D721Med (cell line): Measurements from ENCODE around the gene IER5.

ENCODE experiments used
- DNase-seq: peaks from one replicate; pipeline ENCODE4 v3.0.0; 2011; ENCODE audit warnings: low spot score; ENCODE audit not compliant: insufficient read length
- FAIRE-seq: peaks from 2 replicates; lab custom pipeline; 2011; peaks lifted over from hg19 to GRCh38; lab: Jason Lieb, UNC
- TF ChIP-seq, protein P1 (sequence below): IDR thresholded peaks from 2 replicates; pipeline ENCODE4 v1.5.1; 2012; ENCODE audit warnings: mild to moderate bottlenecking, control low read depth; ENCODE audit not compliant: insufficient read depth; ENCODE audit errors: missing control alignments

IER5 gene

DNA sequence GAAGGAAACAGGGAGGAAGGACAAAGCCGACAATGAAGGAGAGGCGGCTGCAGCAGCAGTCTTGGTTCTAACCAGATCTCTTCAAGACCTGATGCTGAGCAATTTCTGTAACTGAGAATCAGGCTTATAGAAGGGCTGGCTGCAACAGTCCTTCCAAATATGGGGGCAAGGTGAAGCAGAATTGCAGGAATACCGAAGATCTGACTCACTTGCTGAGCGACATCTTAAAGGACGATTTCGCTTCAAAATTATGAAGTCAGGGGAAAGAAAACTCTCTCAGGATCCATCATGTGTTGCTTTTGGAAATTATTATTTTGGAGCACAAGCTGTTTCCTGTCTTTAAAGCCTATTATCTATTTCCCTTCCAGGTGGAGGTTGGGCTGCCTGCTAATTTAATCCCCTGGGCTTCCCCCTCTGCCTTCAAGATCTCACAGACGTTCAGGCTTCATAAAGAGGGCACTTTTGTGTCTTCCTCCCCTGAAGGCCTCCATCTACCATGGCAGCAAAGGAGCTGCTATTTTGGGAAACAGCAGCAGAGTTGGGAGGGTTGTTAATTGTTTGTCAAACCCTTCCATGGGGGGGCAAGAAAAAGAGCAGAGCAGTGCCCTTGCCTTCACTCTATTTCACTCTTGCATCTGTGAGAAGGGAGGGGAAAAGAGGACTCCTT lies 10.8 kb upstream of the IER5 start:
- TF ChIP-seq, protein P1, sequence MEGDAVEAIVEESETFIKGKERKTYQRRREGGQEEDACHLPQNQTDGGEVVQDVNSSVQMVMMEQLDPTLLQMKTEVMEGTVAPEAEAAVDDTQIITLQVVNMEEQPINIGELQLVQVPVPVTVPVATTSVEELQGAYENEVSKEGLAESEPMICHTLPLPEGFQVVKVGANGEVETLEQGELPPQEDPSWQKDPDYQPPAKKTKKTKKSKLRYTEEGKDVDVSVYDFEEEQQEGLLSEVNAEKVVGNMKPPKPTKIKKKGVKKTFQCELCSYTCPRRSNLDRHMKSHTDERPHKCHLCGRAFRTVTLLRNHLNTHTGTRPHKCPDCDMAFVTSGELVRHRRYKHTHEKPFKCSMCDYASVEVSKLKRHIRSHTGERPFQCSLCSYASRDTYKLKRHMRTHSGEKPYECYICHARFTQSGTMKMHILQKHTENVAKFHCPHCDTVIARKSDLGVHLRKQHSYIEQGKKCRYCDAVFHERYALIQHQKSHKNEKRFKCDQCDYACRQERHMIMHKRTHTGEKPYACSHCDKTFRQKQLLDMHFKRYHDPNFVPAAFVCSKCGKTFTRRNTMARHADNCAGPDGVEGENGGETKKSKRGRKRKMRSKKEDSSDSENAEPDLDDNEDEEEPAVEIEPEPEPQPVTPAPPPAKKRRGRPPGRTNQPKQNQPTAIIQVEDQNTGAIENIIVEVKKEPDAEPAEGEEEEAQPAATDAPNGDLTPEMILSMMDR, result no peak
- FAIRE-seq (no peak), DNase-seq (no peak)

DNA sequence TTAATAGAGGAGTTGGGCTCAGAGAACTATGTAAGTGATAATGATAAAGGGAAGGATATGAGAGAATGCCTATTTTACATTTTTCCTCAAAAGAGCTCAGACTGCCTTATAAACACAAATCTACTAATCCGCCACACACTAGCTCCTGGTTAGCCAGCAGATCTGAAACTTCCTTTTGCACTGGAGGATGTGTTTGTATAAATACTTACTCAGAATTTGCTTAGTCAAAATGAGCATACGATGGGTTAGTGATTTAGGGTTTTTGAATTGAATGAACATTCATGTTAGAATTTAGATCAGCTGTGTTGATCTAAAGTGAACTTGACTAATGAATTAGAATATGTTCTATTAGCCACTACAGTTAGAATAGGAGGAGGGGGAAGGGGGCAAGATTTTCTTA lies 9.1 kb upstream of the IER5 start:
- TF ChIP-seq, protein P1, result no peak
- FAIRE-seq (no peak), DNase-seq (no peak)

DNA sequence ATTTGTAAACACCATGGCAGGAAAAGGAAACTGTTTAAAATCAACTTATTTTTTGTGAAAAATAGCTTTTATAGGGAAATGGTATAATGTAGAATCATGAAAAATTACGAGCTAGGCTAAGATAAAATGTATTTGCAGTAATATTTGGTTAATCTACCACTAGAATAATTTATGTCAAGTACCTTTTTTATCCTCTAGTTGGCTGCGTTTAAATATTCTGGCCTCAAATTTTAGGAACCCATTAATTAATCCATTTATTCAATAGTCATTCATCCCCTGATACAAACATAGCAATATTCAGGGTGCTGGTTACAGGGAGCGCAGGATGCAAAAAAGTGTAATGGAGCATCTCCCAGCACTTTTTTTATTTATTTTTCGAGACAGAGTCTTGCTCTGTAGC lies 8.6 kb upstream of the IER5 start:
- FAIRE-seq (peak; percentile 61), DNase-seq (no peak)
- TF ChIP-seq, protein P1, result no peak

DNA sequence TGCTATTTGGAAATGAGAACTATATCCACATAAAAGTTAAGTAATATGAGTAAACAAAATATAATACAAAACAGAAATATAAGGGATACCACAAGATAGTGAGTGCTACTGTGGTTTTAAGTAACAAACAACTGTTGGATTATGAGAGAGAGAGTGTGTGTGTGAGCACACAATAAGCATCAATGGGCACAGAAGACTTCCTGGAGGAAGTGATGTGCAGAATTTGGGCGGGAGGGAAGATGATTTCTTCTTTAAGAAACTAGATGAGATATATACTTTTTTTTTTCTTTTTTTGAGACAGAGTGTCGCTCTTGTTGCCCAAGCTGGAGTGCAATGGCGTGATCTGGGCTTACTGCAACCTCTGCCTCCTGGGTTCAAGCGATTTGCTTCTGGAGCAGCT lies 7.9 kb upstream of the IER5 start:
- DNase-seq (no peak), FAIRE-seq (no peak)
- TF ChIP-seq, protein P1, result no peak

DNA sequence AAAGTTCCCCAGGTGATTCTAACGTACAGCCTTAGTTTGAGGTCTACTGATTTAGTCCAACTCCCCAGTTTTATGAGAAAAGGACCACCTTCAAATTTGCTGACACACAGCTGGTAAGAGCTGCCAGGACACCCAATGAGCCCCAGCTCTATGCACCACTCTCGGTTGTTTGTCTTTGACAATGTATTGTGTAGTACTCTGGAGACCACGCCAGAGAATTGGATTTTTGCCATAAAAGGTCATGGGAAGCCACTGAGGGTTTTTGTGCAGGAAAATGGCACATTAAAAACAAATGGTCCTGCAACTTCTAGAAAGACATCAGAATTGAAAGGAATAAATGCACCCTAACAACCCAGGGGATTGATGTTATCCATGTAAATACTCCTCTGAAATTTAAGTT lies 7.1 kb upstream of the IER5 start:
- no peak for DNase-seq
- FAIRE-seq, result no peak
- TF ChIP-seq, protein P1, result no peak

DNA sequence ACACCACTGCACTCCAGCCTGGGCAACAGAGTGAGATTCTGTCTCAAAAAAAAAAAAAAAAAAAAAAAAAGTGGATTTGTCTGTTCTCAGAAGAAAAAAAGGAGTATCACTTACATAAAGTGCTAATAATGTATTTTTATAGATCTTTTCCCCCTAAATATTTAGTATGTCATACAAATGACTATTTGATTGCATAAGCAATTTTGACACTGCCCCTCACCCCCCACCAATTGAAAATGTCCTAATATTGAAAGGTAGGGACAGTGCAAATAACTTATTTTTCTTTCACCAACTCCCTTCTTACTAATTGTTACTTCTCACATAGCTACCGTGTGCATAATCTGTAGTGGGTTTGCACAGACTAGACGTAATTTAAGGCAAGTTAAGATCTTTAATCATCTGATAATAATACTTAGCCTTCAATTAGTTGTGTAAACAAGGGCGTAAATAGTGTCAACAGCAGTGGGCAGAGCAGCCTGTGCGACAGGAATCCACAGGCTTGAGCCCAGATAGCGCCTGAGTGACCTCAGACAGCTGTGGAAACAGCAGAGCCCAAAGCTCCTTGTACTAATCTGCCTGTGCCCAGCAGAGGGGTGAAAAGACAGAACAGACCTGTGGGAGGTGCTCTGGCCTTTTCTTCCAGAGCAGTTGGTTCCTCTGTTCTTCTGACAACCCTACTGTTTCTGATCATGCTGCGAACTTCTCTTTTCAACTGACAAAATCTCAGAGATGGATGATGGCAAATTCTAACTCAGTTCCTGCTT lies 4.5 kb upstream of the IER5 start:
- TF ChIP-seq, protein P1, result peak; percentile 63
- peak; percentile 66 for FAIRE-seq
- DNase-seq, result peak; percentile 49

DNA sequence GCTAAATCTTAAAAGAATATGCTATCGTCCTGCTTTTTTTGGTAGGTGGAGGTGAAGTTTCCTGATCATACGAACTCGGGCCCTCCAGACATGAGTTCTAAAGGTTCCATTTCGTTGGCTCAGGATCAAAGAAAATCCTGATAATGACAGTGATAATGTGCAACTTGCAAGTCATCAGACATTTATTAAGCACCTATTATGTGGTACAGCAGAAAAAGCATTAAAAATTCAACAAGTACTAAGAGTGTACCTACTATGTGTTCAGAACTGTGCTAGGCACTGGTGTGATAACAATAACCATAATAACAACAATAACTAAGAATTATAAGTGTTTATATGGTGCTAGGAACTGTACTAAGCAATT lies 3.9 kb upstream of the IER5 start:
- FAIRE-seq, result no peak
- TF ChIP-seq, protein P1, result no peak
- no peak for DNase-seq
